DMS114 treated with DMSO at 0.1 percent for 48 hours (cell line): ENCODE measurements around the gene SETBP1.

Source experiments
- DNase-seq: peaks from one replicate; lab custom pipeline; 2025; ENCODE audit not compliant: unreplicated experiment; lab: John Stamatoyannopoulos, UW

The SETBP1 gene

DNA sequence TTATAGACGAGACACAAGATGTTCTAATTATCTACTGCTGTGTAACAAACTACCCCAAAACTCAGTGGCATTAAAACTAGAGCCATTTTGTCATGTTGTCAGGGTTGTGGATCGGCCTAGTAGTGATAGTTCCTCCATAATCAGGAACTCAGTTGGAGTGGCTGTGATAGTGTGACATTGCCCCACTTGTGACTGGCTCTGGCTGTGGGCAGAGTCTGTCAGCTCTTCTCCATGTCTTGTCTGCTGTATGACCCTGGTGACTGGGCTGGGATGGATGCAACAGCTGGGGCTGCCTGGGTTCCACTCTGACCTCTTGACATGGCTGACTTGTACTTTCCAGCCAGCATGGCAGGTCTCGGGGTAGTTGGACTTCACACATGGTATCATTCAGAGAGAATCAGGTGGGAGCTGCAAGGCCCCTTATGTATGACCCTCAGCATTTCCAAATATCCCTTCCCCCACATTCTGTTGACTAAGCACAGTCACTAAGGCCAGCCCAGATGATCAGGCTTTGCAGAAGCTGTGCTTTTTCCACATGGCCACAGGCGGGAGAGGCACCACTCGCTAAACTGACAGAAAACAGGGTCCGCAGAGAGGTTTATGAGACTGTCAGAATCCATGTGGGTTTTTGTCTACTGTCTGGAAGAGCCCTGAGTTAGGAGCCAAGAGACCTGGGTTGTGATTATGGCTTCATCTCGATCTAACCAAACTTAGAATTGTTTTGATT, 50.3 kb downstream of the SETBP1 start:
- no peak for DNase-seq

DNA sequence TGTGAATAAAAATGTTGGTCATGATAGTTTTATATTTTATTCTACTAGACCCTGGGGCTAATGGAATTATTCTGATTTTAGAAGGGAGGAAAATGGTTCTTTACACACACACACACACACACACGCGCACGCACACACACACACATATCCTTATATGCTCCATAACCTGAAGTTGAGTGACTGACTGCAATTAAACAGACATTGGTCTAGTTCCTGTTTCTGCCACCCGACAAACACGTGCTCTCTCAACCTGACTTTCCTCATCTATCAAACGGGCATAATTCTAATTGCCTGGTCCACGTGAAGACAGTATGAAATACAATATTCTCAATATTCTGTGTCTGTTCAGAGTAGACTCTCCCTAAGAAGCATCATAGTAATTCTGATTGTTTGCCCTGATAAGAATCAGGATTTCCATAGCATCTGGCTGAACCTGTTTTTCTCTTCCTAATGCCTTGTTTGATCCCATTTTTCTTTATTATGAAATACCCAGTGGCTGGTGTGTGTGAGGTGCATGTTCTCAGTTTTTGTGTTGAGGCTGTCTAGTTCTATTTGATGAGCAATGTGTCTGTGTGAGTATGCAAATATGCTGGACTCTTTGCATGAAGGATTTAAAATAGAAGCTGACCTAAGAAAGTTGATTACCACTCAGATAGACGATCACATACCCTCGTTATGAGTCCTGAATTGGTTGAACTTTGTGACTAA, 51.0 kb downstream of the SETBP1 start:
- no peak for DNase-seq

DNA sequence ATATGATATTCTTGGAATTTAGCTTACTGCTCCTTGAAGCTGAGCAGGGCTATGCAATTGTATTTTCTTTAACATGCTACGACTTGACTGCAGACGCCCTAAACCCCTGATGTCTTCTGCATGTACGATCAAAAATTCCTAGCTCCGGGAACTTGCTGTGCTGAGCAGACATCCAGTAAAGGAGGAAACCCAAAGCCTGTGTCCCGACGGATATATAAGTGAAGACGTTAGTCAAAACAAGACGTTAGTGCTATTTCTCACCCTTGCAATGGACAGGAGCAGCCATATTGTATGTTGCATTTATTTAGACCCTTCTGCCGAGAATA, 51.5 kb downstream of the SETBP1 start:
- no peak for DNase-seq

DNA sequence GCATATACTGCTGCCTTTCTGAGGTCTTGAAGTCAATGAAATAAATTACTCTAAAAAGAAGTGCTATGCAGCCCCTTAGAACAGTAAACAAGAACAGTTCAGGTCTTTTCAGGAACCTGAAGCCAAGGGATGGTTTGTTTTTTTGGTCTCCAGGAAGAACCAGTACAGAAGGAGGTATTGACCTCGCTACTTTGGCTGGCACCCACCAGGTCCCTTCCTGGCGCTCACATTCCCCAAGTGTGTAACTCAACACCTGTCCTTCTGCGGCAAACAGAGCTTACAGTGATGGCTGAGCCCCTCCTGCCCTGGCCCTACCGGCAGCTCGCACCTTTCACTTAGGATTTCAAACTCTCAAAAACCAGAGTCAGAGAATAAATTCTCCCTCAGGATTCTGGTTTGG, 51.9 kb downstream of the SETBP1 start:
- DNase-seq, result no peak

DNA sequence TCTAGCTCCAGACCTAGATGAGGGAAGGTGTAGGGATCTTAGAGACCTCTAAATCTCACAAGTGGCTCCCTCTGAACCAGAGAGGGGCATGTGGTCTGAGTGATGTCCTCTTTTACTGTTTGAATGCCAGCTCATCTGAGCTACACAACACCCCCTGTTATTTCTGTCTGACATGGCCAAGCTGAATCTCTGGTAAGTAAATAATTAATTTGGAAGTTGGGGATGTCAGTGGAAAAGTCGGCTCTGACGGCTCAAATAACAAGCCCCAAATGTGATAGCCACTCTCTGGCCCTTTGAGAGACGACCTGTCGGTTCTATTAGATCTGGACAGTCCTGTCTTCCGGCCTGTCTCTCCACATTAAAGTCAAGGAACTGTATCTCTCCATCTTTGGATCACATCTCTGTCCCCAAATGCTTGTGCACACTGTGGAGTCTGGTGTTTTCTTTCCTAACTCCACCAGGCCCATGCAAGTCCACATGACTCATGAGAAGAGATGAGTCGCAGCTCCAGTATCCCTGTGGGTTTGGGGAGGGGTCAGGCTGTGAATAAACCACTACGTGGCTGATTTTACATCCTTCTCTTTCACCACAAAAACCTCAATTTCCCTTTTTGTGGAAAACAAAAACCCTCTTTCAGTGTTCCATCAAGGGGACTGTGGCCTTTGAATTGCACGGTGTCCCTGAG, 52.5 kb downstream of the SETBP1 start:
- no peak for DNase-seq

DNA sequence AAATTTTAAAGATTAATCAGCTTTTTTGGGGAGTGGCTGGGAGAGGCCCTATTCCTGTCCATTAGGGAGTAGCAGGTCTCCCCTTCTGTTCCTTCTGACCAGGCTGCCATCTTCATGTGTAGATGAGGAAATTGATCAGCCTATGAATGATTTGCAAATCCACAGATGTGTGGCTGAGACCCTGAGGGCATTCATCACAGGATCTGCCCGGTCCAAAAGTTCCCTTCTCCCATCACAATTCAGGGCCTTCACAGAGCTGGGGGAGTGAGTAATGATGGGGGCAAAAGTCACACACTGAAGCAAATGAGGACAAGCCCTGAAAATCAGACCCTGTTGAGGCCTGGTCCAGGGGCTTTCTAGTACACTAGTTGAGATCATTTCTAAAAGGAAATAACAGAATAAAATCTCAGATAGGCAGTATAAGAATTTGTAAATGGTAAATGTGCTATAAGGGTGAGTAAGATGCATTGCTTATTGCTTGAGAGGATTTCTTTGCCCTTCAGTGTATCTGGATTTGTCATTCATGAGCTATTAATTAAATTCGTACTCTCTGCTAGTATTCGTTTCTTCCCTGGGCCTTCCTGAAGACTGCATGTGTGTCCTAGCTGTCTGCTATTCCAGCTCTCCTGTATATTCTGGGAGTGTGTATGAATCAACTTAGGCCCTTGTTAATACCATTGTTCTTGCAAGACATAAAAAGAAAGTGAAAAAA, 53.2 kb downstream of the SETBP1 start:
- no peak for DNase-seq

DNA sequence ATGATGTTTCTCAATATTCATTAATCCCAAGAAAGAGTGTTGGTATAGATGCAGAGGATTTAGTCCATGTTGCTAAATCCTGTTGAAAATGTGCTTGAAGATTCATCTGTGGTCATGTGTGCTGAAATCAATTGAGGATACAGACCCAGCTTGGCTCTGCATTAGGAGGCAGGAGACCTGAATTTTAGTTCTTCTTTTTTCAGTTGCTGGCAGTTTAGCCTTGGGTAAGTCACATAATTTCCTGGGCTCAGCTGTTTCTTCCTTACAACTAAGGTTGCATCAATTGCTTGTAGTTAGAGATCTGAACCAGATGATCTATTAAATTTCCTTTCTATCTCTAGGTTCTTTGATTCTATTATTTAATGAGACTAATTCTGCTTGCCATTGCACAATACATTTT, 54.4 kb downstream of the SETBP1 start:
- no peak for DNase-seq

DNA sequence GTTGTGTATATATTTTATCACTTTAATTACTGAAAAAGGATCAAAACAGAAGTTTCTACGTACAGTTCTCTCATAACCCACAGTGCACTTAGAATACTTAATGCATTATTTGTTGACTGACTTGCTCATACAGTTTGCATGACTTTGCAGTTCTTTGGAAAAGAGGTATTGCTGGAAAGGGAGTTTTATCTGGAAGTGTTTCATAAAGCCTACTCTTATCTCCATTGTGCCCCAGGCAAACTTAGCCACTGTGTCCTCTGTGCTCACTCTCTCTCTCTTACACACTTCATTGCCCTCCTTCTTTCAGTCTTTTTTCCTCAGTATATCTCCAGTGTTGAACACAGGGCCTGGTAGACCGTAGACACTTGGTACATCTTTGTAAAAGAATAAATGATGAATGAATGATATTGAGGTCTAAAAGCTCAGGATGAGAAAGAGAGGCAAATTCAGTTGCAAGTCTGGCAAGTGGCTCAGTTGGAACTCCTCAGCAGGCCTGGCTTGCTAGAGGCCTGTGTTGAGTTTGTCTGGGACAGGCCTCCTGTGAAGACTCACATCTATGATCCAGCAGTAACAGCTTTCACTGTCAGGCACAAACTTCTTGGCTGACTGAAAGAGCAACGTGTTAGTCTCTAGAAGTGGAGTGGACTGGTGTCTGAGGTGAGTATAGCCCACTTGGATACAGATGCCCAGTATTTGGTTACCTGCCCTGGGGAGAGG, 56.1 kb downstream of the SETBP1 start:
- DNase-seq, result no peak

DNA sequence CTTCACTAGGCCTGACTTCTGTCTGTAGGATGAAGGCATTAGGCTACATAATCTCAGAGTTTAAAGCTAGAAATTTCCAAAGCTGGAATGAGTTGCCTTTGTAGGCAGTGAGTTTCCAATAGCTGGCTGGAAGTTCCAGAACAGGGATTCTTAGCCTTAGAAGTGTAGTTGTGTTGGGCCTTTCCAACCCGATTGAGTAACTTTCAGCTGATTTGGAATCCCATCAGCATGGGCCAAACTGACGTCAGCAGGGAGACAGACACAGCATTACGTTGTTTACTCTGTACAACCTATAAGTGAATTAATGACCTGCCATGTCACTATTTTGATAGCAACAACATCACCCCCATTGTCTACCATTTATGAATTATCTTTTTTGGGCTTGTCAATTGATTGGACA, 56.9 kb downstream of the SETBP1 start:
- no peak for DNase-seq

DNA sequence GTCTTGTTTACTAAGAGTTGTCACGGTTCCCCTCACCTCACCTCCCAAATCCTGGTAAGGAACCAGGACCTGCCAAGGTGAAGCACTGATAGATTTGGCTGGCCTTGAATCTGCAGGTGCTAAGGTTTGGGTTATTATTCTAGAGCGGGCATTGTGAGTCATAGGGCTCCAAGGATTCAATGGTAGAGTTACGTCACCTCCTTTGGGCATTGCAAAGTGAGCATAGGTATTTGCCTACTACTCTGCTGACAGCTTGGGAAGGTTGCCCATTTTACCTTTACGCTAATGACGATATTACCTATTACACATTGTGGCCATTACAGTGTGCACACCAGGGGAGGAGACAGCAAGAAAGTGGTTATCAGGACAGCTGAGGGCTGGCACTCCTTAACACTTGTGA, 59.3 kb downstream of the SETBP1 start:
- DNase-seq, result no peak

DNA sequence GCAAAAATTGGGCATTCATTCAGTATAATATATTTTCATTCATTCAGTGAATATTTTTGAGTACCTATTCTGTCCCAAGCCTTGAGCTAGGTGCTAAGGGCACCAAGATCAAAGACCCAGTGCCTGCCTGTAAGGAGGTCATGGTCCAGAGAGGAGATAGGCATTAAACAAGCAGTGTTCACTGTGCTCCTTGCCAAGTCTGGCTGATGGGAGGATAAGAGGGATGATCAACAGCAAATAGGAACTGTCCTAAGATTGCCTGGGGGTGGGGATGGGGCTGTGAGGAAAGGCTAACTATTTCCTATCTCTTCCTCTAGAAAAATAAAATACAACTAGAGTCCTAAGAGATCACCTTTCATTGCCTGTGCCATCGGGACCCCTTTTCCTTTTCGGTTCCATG, 60.4 kb downstream of the SETBP1 start:
- no peak for DNase-seq

DNA sequence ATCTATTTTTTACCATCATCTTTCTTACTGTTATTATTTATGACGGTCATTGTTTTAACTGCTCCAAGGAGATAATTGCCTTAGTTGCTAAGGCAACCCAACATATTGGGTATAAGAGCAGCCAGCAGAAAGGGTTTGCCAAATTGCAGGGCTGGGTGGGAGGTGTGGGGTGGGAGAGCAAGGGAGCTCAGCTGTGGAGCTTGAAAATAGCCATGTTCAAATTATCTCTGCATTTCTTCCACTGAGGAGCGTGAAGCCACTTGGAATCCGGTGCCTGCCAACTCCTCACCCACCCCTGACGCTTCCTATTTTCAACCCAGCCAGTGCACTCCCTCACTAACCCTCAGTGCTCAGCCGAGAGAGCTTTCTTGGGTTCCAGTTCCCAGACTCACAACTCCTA, 60.8 kb downstream of the SETBP1 start:
- no peak for DNase-seq

DNA sequence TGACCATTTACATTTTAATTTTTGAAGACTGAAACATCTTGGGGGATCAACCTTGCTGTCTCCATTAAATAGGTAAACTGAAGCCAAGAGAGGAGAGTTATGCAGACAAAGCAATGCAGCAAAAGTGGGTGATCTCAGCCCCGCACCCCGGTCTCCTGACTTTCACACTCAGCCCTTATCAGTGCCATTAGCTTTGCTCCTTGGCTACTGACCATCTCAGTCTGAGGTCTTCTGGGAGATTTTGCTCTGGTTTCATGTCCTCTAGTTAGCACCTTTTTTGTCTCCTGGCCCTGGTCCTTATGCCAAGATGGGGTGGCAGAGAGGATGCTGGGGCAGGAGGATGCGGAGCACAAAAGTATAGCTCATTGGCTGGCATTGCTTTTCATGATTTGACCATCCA, 61.4 kb downstream of the SETBP1 start:
- no peak for DNase-seq

DNA sequence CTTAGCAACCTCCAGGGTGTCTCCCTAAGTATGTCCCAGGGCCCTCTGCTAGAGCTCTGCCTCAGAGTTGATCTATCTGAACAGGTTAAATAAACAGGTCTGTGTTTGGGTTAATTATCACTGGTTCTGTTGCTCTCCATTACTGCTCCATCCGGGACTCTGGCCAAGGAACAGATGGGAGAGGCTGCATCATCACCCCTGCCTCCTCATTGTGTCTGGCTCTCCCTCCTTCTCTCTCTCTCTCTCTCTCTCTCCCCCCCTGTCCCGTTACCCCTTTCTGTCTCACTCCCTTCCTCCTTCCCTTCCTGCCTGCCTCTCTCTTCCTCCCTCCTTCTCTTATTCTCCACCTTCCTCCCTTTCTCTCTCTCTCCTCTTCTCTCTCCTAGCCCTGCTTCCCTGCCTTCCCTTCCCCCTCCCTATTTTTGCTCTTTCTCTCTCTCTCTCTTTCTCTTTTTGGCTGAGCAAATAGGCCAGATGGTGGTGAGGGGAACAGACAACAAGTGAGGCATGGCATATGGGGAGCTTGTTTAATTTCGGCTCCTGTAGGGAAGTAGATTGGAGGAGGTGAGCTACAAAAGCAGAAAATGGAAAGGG, 62.1 kb downstream of the SETBP1 start:
- no peak for DNase-seq

DNA sequence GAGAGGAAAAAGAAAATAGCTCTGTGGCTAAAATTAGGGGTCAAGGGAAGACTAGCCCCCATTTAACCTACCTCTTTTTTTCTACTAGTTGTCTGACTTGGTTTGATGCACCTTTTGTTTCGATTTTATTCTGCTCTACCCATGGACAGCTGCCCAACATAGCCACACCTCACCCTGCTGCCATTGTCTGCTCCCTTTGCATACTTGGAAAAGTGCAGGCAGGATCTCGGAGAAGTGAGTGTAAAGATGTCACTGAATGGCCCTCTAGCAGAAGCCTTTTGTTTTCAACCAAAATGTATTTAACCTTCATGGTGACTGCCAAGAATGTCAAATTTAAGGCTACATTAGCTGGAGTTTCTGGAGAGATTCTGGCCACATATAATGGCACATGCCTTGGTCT, 62.9 kb downstream of the SETBP1 start:
- DNase-seq, result no peak

DNA sequence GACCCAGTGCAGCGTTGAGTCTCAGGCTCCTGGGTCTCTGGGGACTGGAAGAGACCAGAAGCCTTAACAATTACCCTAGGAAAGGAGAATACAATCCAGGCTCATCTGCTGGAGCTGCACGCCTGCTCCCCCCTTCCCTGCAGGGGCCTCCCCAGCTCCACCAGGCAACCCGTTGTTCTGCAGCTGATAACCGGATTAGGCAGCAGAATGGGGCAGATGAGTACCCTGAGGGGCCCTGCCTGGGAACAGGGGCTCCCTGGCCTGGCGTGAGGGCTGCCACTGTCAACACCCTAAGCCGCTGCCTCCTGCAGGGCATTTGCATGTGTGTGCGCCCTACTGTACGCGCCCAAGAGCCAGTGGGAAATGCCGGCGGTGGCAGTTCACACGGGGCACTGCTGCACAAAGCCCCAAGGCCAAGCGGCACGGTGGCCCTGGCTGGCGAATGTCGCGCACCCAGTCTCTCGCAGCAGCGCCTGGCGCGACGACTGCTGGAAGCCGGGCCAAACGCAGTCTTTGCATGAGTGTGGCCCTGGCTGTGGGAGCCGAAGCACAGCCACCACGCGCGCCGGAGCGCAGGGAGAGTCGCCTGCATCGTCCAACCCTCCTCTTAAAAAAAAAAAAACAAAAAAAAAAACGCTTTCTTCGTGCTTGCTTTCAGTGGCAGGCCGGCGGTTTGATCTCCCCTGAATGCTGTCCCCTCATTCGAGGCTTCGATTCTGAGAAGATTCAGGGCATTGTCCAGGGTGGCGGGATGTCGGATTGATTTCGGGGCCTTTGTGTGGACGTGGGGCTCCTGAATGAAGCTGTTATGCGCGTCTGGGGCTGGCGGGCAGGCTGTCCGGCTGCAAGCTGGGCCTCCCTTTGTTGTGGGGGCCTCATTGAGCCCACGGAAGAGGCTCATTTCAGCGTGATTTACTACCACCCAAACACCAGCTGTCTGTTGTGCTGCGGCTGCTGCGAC, 63.8 kb downstream of the SETBP1 start:
- no peak for DNase-seq

DNA sequence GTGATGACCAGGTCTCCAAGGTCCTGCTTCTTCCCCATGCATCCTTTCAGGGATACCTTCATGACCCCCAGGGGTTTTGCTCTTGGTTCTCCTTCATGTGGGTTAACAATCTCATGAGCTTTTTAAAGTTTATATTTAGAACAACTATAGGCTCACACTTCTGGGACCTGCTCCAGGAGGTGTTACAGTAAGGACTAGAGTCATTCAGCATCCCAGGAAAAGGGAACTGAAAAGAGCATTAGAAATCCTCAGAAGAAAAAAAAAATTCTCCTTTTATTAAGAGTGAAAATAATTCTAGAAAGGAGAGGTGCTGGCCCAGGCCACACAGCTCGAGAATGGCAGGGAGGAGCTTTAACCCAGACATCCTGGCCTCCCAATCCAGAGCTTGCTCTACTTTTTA, 66.5 kb downstream of the SETBP1 start:
- DNase-seq, result no peak

DNA sequence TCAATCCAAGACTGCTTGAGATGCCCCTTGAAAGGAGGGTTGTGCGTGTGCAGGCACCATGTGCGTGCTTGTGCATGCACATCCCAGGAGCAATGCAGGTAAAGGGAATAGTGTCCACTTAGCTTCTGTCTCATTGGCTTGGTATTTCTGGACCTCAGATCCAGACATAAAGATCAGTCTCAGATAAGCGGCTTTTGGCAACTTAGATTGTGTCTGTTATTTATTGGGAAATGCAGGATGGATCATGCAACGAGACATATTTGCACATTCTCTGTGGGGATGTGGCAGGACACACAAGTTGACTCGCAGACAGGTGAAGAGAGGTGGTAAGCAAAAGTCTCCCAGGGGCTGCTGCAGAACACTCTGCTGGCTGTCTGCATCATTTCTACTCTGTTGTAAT, 67.9 kb downstream of the SETBP1 start:
- DNase-seq, result no peak

DNA sequence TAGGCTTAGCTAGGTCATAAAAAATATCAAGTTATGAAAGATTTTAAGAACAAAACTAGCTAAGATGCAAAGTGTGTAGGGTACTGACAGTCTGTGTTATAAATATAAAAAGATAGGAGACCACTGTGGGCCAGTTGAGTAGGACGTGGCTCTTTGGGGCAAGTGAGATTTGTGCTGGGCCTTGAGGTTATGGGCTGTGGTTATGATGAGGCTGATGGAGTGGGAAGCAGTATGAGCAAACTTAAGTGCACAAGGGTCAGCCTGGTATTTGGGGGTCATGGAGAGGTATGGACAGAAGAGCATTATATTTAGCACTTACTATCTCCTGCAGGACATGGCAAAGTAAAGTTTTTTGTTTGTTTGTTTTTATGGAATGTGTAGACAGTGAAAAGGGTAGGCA, 70.1 kb downstream of the SETBP1 start:
- no peak for DNase-seq

DNA sequence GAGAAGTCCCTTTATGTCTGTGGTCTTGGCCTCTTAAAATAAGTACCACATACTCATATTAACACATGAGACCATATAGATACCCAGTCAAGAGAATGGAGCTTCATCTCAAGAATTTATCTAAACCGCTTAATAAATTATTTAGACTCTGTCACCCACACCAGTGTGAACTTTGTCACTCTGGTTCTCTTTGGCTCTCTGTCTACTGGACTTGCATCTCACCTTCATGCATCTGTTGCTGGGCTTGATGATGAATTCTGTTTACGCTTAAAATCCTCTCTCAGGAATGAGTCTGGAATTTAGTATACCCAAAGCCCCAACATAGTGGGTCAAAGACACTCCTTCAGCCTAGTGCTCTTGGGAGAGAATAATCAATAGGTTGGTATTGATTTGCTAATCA, 73.9 kb downstream of the SETBP1 start:
- DNase-seq, result no peak
